ENCODE results near the gene LRP5.

GRCh38 chr11:68322052-68322430 lies 9.7 kb downstream of the LRP5 start:
- no peak for TF ChIP-seq CTCF (IDR thresholded peaks at IDR 0.05)
- no peak for TF ChIP-seq POLR2A (IDR thresholded peaks at IDR 0.05)
- TF ChIP-seq EP300 (IDR thresholded peaks at IDR 0.05): no peak

Measured in gastroesophageal sphincter (tissue), 3 donors.